NCI-H1048 (cell line): Measurements from ENCODE around the gene IKZF1.

ENCODE experiments used
- DNase-seq: peaks from one replicate; lab custom pipeline; 2025; lab: John Stamatoyannopoulos, UW

The IKZF1 gene

GRCh38 chr7:50355817-50356178 lies 51.3 kb downstream of the IKZF1 start:
- DNase-seq, result no peak

- no peak for DNase-seq
Observed at GRCh38 chr7:50356212-50356944, 51.9 kb downstream of the IKZF1 start.

- no peak for DNase-seq
Observed at GRCh38 chr7:50356945-50357268, 52.4 kb downstream of the IKZF1 start.

GRCh38 chr7:50357426-50357825 lies 52.9 kb downstream of the IKZF1 start:
- DNase-seq, result no peak

- no peak for DNase-seq
Observed at GRCh38 chr7:50358041-50358705, 53.7 kb downstream of the IKZF1 start.

GRCh38 chr7:50358779-50359178 lies 54.3 kb downstream of the IKZF1 start:
- DNase-seq, result no peak

- no peak for DNase-seq
Observed at GRCh38 chr7:50359258-50359994, 54.9 kb downstream of the IKZF1 start.

- DNase-seq, result no peak
Observed at GRCh38 chr7:50359995-50360925, 55.7 kb downstream of the IKZF1 start.

GRCh38 chr7:50362142-50362541 lies 57.6 kb downstream of the IKZF1 start:
- DNase-seq, result no peak

GRCh38 chr7:50362712-50363282 lies 58.3 kb downstream of the IKZF1 start:
- DNase-seq, result no peak

GRCh38 chr7:50363327-50364060 lies 59.0 kb downstream of the IKZF1 start:
- DNase-seq, result no peak

GRCh38 chr7:50364645-50365044 lies 60.1 kb downstream of the IKZF1 start:
- no peak for DNase-seq

- no peak for DNase-seq
Observed at GRCh38 chr7:50366311-50366710, 61.8 kb downstream of the IKZF1 start.

GRCh38 chr7:50367100-50367499 lies 62.6 kb downstream of the IKZF1 start:
- DNase-seq, result no peak

- no peak for DNase-seq
Observed at GRCh38 chr7:50367570-50367969, 63.1 kb downstream of the IKZF1 start.

- DNase-seq, result no peak
Observed at GRCh38 chr7:50368366-50368765, 63.9 kb downstream of the IKZF1 start.

GRCh38 chr7:50369143-50370026 lies 64.9 kb downstream of the IKZF1 start:
- no peak for DNase-seq

- no peak for DNase-seq
Observed at GRCh38 chr7:50370884-50371283, 66.4 kb downstream of the IKZF1 start.

GRCh38 chr7:50371551-50372021 lies 67.1 kb downstream of the IKZF1 start:
- DNase-seq, result no peak

GRCh38 chr7:50372923-50373322 lies 68.4 kb downstream of the IKZF1 start:
- no peak for DNase-seq
